Left kidney (tissue), 2 donors: ENCODE data around the gene VSTM2B. TPM values are rescaled to one million over a fixed set of nuclear protein-coding genes. Genes with fewer than 3 reads are reported as not detected.

Experiments used
- DNase-seq: peaks from one replicate; pipeline ENCODE4 v3.0.0-alpha.2; 2013
- polyA plus RNA-seq: library from polyadenylated mRNA; unstranded; fragments of 120-200 nt; gene quantifications from one replicate; pipeline ENCODE4 v1.2.1, GENCODE V29; 2013; ENCODE audit not compliant: insufficient read length

The VSTM2B gene
- polyA plus RNA-seq, 1 donor, result 1.1 TPM

DNA sequence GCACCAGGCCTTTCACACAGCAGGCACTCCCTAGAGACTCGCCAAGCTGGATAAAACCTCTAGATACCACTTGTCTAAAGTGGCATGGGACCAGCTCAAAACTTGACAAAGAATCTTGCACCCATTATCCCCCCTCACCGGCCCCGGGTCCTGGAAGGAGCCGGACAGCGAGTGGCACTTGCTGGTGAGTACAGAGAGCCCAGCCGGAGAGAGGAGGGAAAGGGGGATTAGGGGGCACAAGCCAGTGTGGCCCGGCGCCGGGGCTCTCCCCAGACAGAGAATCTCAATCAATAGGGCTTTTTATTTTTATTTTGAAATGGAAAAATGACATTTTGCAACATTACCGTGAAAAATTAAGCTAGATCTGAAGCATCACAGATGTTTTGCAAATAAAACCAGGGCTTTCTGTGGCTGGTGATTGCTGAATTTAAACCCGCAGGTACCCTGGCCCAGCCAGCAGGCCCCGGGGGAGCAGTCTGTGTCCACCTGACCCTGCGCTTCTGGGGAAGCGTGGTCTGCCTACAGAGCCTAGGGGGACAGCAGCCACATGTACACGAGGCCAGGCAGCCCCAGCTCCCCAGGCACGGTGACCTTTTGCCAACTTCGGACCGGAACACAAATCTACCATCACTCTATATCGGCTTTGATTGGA lies 10.0 kb upstream of the VSTM2B start:
- no peak for DNase-seq

GRCh38 chr19:29516358-29516725 lies 9.5 kb upstream of the VSTM2B start:
- no peak for DNase-seq

- no peak for DNase-seq
These were observed 8.9 kb upstream of the VSTM2B start for GRCh38 chr19:29516821-29517395.

DNA sequence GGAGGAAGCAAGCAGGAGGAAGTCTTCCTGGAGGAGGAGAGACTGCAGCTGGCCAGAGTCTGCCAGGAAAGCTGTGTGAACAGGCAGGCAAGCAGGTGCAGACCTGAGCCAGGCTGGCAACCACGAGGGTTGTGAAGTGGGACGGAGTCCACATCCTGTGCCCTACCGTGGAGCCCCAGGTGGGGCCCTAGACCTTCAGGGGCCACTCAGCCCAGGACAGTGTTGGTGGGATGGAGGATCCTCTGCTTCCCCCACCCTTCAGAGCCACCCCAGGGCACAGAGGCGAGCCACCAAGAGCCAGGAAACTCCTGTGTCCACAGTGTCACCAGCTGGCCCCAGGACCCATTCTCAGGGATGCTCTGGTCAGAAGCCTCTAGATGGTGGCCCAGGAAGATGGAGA lies 8.4 kb upstream of the VSTM2B start:
- no peak for DNase-seq

DNA sequence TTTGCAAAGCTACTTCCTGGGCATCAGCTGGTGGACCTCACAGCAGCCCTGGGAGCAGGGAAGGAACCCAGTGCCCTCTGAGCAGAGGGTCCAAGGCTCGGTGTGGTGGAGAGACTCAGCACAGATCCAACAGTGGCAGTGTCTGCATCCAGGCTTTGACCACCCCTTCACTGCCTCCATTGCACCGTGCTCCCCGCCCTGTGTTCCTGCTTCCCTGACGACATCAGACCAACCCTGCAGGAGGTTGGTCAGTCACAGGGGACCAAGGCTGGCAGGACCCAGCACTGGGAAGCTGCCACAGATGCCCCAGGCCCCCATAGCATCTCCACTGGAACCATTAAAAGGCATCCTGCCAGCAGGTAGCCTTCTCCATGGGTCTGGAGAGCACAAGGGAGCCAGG lies 7.8 kb upstream of the VSTM2B start:
- DNase-seq, result no peak

DNA sequence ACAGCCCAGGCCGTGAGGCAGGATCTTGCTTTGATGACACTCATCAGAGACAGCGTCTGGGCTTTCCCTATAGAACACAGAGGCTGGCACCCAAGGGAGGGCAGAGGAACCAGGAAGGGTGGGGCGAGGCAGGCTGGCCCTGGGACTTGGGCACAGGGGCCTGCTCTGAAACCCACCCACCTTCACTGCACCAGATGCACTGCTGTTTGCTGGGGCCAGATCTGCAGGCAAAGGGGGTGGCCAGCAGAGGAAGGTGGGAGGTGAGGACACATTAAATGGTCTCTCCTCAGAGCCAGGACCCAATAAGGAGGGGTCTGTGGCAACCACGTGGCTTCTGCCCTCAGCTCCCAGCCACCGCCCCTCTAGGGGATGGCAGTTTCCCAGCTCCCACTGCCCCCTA lies 6.6 kb upstream of the VSTM2B start:
- no peak for DNase-seq

- no peak for DNase-seq
These were observed 5.9 kb upstream of the VSTM2B start for GRCh38 chr19:29519931-29520330.

DNA sequence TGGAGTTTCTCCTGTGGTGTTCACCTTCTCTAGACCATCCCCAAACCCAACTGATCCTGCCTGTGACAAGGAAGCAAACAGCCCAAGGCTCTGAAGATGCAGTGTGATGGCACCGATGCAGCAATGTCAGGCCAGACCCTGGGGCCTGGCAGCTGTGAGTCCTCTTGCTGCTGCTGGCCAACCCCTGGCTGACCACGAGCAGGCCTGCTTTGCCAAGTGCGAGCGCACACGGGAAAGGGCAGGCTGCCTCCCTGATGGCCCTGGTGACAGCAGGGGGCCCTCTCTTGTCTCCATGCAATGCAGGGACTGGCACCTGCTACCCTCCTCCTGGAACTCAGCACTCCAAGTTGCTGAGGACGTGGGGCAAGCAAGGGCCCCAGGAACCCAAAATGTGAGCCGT lies 5.4 kb upstream of the VSTM2B start:
- no peak for DNase-seq

GRCh38 chr19:29521291-29522075 lies 4.3 kb upstream of the VSTM2B start:
- DNase-seq, result no peak

DNA sequence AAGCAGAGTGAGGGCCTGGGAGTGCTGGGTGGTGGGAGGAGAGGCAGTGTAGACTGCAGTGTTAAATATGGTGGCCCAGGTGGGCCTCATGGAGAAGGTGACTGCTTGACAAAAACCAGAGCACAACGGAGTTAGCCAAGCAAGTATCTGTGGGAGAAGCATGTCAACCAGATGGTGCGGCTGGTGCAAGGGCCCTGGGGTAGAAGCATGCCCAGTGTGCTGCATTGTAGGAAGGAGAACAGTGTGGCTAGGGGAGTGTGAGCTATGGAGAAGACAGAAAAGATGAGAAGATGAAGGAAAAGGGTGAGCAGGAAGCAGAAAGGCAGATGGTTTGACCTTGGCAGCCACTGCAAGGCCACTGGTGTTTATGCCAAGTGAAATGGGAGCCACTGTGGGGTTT lies 2.2 kb upstream of the VSTM2B start:
- no peak for DNase-seq

GRCh38 chr19:29524201-29524911 lies 1.4 kb upstream of the VSTM2B start:
- DNase-seq, result no peak

DNA sequence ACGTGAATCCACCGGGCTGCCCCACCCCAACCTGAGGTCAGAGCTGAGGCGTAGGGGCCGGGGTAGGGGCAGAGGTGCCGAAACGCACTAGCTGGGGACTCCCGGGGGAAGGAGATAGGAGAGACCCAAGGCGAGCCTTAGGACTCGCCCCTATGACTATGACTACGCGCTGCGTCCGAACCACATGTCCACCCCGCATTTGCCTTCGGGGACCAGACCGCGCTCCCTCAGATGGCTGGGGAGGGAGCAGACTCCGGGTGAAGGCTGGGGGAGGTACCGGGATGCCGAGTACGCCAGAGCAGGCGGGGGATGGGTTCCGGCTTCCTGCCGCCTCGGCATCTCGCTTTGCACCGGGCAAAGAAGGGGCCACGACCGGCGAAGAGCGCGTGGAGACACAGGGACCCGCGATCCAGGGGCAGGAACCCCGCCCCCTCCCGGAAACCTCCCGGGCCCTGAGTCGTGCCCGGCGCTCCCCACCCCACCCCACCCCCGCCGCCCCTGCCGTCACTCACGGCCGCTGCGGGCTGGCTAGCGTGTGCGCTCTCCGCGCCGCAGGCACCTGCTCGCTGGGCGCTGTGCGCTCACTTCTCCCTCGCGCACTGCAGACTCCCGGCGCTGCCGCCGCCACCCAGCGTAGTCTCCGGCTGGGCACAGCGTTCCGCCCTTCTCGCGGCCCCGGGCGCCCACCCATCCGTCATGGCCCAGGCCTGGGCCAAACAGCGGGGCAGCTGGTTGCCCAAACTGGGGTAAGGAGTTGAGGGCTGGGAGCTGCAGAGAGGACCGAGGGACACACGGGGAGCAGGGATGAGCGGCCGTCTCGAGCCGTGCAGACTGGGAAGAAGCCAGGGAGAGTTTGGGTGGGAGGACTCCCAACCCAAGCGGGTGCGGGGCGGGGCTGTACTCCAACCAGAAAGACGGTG lies 622 bp upstream of the VSTM2B start:
- DNase-seq, result no peak

DNA sequence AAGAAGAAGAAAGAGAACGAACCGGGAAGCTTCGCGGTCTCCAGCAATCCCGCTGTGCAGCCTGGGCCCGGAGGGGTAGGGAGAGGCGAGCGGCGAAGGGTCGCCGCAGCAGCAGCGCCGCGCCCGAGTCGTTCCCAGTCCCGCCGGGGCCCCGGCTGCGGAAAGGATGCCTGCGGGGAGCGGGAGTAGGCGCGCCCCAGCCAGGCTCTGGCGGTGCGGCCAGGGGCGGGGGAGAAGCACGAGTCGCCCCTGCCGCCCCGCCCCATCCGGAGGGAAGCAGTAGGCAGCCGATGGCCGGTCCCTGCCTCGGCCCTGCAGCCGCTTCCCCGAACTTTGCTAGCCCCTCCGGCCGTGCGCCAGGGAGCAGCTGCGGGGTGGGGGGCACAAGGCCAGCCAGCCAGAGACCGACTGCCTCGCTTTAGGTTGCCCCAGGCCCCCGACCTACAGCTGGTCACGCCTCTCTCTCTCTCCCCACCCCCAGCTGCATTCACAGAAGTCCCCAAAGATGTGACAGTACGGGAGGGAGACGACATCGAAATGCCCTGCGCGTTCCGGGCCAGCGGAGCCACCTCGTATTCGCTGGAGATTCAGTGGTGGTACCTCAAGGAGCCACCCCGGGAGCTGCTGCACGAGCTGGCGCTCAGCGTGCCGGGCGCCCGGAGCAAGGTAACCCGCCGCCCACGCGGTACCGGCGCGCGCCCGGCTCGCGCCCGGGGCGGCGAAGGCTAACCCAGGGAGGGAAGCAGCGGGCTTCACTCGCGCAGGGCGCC lies 1.1 kb downstream of the VSTM2B start:
- DNase-seq, result no peak

- DNase-seq, result no peak
These were observed 1.9 kb downstream of the VSTM2B start for GRCh38 chr19:29527500-29528328.

DNA sequence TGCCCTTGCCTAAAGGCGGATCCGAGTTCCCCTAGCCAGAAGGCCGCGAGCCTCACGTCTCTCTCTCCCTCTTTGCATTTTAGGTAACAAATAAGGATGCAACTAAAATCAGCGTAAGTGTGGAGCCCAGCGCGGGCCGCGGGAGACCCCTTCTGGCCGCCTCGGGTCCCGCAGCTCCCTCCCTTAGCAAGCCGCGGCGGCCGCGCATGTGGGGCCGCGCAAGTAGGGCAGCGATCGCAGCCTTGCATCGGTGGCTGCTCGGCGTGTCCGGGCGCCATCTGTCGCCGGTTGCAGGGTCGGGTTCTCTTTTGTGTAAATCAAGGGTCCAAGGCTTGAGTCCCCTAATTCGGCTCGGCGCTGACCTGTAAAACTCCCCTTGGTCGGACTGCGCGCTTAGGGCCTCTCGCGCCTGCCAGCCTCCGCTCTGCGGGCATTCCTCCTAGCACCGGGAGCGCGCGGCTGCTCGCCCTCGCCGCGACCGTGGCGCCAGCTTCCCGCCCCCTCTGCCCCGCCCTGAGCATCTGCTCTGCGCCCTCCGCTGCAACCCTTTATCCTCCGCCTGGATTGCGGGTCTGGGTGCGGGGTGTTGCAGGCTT lies 2.7 kb downstream of the VSTM2B start:
- peak; percentile 80 for DNase-seq

DNA sequence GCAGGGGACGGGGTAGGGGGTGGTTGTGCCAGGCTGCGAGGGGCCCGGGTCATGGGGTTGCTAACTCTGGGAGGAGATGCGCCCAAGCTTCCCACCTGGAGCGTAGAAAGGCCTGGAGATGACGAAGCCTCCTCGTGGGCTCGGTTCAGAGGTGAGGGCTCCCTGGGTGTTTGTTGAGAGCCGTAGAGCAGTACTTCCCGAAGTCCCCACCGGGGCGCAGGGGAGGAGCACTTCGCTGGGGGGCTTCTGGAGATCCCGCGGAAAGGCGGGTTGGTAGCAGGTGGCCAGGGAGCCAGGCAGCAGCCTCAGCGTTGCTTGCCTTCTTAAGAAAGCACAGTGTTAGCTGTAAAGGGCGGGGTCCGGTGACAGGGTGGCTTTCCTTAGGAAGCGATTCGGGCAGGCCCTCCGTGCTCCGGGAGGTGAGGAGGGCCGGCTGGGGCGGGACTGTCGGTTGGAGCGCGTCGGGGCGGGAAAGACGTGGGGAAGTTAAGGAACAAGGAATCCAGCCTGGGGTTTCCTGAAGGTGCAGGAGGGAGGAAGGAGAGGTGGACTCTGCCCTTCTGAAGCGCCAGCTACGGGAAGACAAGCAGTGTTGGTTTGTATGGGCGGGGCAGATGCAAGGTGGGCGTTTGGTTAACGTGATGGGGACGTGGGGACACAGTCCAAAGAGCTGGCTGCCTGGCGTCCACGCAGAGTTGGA lies 3.3 kb downstream of the VSTM2B start:
- no peak for DNase-seq

GRCh38 chr19:29529646-29530539 lies 4.1 kb downstream of the VSTM2B start:
- no peak for DNase-seq
